Measurements from ENCODE around the gene LRRC55.

GRCh38 chr11:57180964-57181363 is 789 bp upstream of the LRRC55 start:
- TF ChIP-seq CTCF (conservative IDR thresholded peaks at IDR 0.05 in 1 of 2, IDR thresholded peaks at IDR 0.05 in 1 of 2; ENCODE audit: extremely low read depth in 1 of 2, insufficient read depth in 1 of 2, low read depth in 1 of 2, low read length in 2 of 2) (no peak), EZH2 (IDR thresholded peaks at IDR 0.05; ENCODE audit: borderline replicate concordance, low read length) (no peak)

All from mammary epithelial cell (primary cell).